NCI-H226 (cell line): Measurements from ENCODE around the gene PCDH11Y.
"Not testable (repeated sequence)": the region's sequence is repeated elsewhere in the genome, so short reads cannot be mapped to it uniquely, and the experiment has no call there.

Source experiments
- DNase-seq: peaks from one replicate; pipeline ENCODE4 v3.0.0-alpha.2; 2015

The PCDH11Y gene, protein sequence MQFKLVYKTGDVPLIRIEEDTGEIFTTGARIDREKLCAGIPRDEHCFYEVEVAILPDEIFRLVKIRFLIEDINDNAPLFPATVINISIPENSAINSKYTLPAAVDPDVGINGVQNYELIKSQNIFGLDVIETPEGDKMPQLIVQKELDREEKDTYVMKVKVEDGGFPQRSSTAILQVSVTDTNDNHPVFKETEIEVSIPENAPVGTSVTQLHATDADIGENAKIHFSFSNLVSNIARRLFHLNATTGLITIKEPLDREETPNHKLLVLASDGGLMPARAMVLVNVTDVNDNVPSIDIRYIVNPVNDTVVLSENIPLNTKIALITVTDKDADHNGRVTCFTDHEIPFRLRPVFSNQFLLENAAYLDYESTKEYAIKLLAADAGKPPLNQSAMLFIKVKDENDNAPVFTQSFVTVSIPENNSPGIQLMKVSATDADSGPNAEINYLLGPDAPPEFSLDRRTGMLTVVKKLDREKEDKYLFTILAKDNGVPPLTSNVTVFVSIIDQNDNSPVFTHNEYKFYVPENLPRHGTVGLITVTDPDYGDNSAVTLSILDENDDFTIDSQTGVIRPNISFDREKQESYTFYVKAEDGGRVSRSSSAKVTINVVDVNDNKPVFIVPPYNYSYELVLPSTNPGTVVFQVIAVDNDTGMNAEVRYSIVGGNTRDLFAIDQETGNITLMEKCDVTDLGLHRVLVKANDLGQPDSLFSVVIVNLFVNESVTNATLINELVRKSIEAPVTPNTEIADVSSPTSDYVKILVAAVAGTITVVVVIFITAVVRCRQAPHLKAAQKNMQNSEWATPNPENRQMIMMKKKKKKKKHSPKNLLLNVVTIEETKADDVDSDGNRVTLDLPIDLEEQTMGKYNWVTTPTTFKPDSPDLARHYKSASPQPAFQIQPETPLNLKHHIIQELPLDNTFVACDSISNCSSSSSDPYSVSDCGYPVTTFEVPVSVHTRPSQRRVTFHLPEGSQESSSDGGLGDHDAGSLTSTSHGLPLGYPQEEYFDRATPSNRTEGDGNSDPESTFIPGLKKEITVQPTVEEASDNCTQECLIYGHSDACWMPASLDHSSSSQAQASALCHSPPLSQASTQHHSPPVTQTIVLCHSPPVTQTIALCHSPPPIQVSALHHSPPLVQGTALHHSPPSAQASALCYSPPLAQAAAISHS (N-terminal part only)

GRCh38 chrY:5000057-5000456 is at the start of gene PCDH11Y:
PCDH11Y (plus strand) TSS chrY:5000296; CDS start chrY:5057100, 56,804 bp downstream.
- DNase-seq = not testable (repeated sequence)

DNA sequence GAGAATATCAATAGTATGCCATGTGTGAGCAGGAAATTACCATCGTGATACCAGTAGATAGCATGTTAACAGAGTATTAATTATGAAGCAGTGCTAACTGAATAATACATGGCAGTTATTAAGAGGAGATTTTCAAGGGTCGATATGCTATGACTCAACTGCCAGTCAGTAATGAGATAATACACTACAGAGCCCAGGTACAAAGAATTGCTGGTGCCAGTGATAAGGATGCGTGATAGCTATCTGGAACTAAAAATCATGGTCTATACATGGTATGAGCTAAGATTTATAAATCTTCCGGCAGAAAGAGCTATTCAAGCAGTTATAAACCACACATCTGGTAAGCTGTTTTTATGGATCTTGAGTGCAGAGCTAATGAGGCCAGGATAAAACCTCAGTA is 32.2 kb upstream of the PCDH11Y start:
- DNase-seq = not testable (repeated sequence)

- DNase-seq = not testable (repeated sequence)
Observed at GRCh38 chrY:4991743-4992400, 8.2 kb upstream of the PCDH11Y start.

GRCh38 chrY:4994892-4995291 is 5.2 kb upstream of the PCDH11Y start:
- DNase-seq = not testable (repeated sequence)

GRCh38 chrY:5002476-5003184 is 2.5 kb downstream of the PCDH11Y start:
- DNase-seq = not testable (repeated sequence)

GRCh38 chrY:5038972-5039523 is 39.0 kb downstream of the PCDH11Y start:
- DNase-seq = not testable (repeated sequence)

GRCh38 chrY:5083017-5083416 is 82.9 kb downstream of the PCDH11Y start:
- DNase-seq = not testable (repeated sequence)

GRCh38 chrY:5182998-5183397 is 182.9 kb downstream of the PCDH11Y start:
- not testable (repeated sequence) for DNase-seq

DNA sequence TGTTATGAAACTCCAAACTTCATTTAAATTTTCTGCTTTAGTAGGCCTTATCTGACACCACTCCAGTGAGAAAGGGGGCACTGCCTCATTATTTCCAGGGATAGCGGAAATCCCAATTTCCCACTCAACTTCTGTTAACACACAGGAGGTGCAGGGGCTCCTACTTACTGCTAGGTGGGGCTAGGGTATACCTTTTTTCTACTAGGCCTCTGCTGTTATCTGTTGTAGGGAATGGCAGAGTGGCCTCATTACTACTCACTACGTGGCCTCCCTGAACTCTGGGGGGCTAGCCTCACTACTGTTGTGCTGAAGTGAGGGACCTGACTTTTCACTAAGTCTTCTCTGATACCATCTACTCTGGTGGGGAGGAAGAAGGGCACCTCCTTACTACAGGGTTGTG is 215.0 kb downstream of the PCDH11Y start:
- DNase-seq = not testable (repeated sequence)

DNA sequence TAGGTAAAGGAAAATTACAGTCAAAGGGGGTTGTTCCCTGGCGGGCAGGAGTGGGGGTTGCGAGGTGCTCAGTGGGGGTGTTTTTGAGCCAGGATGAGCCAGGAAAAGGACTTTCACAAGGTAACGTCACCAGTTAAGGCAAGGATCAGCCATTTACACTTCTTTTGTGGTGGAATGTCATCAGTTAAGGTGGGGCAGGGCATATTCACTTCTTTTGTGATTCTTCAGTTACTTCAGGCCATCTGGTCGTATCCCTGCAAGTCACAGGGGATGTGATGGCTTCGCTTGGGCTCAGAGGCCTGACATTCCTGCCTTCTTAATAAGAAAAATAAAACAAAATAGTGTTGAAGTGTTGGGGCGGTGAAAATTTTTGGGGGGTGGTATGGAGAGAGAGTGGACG is 324.8 kb downstream of the PCDH11Y start:
- not testable (repeated sequence) for DNase-seq

DNA sequence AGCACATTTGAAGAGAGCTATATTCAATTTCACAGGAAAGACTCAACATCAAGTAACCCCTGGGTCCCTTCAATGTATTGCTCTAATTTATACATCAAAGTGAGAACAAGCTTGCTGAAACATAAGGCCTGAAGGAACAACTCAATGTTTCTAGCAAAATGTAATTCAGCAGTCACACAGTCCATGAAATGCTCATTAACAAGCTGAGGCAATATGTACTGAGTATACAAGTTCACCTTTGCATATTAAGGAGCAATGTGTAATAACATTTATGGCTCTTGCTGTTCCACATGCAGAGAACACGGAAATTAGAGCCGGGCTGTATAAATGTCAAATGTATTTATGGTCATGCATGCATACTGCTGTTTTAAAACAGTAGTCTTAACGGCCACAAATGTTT is 342.1 kb downstream of the PCDH11Y start:
- not testable (repeated sequence) for DNase-seq

DNA sequence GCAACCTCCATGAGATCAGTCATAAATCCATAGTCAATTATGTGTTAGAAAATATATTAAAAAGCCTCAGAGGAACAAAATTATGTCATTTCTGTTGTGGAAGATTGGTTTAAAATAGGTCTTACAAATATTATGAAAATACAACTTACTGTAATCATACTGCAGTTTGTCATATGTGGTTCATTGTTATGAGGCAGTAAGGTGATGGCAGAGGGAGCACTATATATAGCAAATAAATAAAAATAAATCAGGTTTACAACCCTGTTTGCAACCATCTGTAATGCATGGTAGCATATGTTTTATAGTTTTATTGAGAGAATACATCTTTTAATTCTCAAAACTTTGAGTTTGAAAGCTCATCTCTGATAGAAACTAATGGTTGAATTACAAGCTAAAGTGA is 543.6 kb downstream of the PCDH11Y start:
- not testable (repeated sequence) for DNase-seq

DNA sequence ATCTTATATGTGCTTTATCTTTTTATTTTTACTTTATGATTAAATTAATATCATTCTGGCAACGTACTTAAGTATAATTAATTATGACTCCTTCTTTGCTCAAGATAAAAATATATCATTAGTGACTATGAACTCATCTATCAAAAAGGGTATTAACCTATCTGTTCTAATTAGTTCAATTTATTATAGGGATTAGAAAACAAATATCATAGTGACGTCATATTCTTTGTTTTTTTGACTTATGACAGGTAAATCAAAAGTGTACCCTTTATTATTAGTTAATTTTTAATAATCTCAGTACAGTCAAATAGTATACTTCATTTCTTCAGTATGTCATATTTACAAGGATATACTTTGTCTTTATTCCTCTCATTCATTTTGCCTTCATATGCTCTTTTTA is 638.5 kb downstream of the PCDH11Y start:
- DNase-seq = not testable (repeated sequence)

DNA sequence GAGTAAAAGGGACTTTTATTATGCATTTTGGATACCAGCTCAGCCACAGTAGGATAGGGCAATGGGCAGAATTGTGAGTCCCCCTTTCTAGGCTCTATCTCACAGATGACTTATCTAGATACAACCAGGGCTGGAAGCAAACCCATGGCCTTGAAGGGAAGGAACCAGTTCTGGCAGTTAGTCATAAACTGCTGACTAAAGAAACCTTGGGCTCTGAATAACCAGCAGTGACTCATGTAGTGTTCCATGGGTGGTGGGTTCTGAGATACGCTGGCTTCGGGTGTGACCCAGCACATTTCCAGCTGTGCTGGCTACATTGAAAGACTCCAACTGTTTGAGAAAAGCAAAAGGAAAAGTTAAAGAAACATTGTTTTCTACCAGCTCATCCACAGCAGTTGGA is 679.2 kb downstream of the PCDH11Y start:
- not testable (repeated sequence) for DNase-seq

- not testable (repeated sequence) for DNase-seq
Observed at GRCh38 chrY:5708727-5709126, 708.6 kb downstream of the PCDH11Y start.

GRCh38 chrY:5709788-5710381 is 709.8 kb downstream of the PCDH11Y start:
- DNase-seq = not testable (repeated sequence)

DNA sequence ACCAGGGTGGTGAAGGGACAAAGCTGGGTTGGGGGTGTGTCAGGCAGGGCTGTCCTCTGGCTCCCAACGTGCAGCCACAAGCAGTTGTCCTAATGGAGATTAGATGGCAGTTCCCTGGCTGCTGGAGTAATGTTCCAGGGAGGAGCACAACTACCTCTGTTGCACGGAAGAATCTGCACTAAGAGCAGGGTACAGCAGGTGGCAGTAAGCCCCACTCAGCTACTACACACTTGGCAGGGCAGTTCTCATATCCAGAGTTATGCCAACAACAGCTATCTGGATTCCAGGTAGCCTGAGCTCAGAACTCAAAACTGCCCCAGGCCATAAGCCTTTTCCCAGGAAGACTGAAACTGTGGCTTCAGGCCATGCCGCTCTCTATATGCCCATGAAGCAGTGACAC is 761.3 kb downstream of the PCDH11Y start:
- DNase-seq = not testable (repeated sequence)

DNA sequence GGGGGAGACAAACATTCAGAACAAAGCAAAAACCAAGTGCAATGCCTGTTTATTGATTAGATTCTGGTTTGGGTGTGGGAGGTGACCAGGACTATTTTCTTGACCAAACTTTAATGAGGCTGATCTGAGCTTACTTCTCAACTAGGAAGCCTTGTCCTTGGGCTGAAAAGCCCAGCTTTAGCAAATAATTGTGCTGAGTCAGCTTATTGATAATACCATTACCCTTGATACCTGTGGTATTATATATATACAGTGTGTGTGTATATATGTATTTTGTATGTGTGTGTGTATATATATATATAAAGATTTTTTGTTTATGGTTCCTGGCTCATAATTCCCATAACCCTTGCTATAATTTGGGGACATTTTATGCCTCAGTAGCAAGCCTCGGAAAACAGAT is 776.4 kb downstream of the PCDH11Y start:
- DNase-seq = not testable (repeated sequence)
